ENCODE results near the gene PPM1E.

DNA sequence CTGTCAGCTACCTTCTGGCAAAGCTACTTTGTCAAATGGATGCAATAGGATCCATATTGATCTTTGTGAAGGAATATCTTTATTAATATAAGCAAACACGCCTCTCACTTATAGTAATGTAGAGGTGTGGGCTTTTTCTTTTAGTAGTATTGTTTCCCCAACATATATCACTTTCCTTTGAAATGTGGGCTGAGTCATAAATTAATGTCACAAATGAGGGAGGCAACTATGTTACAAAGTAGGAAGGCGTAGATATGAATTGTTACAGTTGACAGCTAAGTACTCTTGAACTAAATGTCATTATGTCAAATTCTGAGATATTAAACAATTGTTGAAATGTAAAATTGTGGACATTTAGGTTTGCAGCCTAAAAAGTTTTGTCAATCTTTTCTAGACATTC lies 2.6 kb upstream of the PPM1E start:
- TF ChIP-seq CTCF (IDR thresholded peaks at IDR 0.05; ENCODE audit: insufficient read depth, low read length, poor library complexity, severe bottlenecking) (no peak), EZH2phosphoT487 (conservative IDR thresholded peaks at IDR 0.05; ENCODE audit: low read length) (no peak)
